PFSK-1 (cell line): ENCODE results near the gene SAMD4A.

Source experiments
- FOXP2 ChIP-seq: optimal IDR thresholded peaks from 2 replicates; pipeline ENCODE3; 2011; ENCODE audit warnings: borderline replicate concordance, control low read depth, inconsistent platforms; ENCODE audit not compliant: insufficient read depth; ENCODE audit errors: extremely low read length, extremely low read depth
- POLR2AphosphoS5 ChIP-seq: IDR thresholded peaks from 2 replicates; pipeline ENCODE4 v1.6.1; 2012; ENCODE audit warnings: low read depth, mild to moderate bottlenecking, control low read depth, low read length, moderate library complexity
- SIN3A ChIP-seq: IDR thresholded peaks from 2 replicates; pipeline ENCODE4 v1.6.1; 2012; ENCODE audit warnings: mild to moderate bottlenecking, low read length, moderate library complexity, borderline replicate concordance; ENCODE audit not compliant: insufficient read depth
- TAF1 ChIP-seq: IDR thresholded peaks from 2 replicates; pipeline ENCODE4 v1.6.1; 2012; ENCODE audit warnings: low read length, control low read depth, borderline replicate concordance; ENCODE audit not compliant: insufficient read depth
- TF ChIP-seq, protein P1 (sequence below), 2 experiments: IDR thresholded peaks; 2 replicates each; pipeline versions ENCODE4 v1.6.1 to v1.8.0; 2011 to 2012; ENCODE audit warnings: low read depth in 2 of 2, low read length in 2 of 2, control low read depth in 1 of 2, inconsistent platforms in 1 of 2, mild to moderate bottlenecking in 1 of 2, moderate library complexity in 1 of 2; ENCODE audit not compliant: insufficient read depth in 1 of 2

Gene SAMD4A

DNA sequence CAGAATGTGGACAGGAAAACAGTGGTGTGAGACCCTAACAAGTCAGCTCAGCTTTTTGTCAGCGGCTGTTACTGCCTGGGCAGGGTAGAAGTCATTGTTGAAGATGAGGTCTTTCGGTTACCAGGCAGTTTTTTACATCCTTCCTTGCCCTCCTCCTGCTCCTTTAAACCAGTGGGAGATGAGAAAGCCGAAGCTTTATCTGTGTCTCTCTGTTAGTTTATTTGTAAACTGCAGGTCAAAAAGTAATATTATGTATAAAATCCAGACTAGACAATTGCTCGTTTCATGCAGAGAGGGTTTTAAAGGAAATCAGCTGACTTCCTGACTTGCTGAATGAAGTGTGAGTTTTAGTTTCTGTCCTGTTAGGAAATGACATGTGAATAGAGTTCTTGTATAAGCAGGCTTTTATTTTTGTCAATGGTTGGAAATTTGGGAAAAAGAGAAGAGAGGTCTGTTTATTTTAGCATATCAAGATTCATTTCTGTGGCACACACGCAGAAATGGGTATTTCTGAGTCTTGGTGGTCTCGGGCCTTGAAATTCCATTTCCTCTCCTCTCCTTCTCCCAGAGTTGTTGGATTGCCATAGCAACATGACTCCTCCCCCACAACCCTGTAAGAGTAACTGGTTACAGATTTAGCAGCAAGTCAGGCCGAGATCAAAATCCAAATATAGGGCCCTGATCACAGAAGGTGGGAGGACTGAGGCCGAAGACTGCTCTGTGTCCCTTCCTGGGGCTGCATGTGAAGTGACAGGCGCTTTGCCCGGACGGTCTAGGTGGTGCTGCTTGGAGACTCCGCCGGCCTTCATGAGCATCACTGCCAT lies 60.8 kb downstream of the SAMD4A start:
- no peak for TF ChIP-seq FOXP2
- TF ChIP-seq POLR2AphosphoS5: no peak
- TF ChIP-seq, protein P1, sequence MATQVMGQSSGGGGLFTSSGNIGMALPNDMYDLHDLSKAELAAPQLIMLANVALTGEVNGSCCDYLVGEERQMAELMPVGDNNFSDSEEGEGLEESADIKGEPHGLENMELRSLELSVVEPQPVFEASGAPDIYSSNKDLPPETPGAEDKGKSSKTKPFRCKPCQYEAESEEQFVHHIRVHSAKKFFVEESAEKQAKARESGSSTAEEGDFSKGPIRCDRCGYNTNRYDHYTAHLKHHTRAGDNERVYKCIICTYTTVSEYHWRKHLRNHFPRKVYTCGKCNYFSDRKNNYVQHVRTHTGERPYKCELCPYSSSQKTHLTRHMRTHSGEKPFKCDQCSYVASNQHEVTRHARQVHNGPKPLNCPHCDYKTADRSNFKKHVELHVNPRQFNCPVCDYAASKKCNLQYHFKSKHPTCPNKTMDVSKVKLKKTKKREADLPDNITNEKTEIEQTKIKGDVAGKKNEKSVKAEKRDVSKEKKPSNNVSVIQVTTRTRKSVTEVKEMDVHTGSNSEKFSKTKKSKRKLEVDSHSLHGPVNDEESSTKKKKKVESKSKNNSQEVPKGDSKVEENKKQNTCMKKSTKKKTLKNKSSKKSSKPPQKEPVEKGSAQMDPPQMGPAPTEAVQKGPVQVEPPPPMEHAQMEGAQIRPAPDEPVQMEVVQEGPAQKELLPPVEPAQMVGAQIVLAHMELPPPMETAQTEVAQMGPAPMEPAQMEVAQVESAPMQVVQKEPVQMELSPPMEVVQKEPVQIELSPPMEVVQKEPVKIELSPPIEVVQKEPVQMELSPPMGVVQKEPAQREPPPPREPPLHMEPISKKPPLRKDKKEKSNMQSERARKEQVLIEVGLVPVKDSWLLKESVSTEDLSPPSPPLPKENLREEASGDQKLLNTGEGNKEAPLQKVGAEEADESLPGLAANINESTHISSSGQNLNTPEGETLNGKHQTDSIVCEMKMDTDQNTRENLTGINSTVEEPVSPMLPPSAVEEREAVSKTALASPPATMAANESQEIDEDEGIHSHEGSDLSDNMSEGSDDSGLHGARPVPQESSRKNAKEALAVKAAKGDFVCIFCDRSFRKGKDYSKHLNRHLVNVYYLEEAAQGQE (IDR thresholded peaks at IDR 0.05; ENCODE audit: insufficient read depth in 1 of 2, low read depth in 2 of 2, low read length in 2 of 2): no peak
- no peak for TF ChIP-seq SIN3A
- no peak for TF ChIP-seq TAF1

DNA sequence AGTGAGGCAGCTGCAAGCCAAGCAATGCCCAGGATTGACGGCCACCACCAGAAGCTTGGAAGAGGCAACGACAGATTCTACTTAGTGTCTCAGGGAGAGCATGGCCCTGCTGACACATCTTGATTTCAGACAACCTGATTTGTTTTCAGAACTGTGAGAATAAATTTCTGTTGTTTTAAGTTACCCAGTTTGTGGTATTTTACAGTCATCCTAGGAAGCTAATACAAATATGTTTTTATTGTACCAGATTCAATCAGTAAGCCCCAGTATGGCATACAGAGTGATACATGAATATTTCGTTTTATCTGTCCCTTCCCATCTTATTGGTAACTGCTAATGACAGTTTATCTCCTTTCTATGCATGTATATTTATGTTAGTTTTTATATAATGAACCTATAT lies 62.3 kb downstream of the SAMD4A start:
- TF ChIP-seq POLR2AphosphoS5 (no peak), TAF1 (no peak), FOXP2 (no peak), SIN3A (no peak)
- TF ChIP-seq, protein P1 (IDR thresholded peaks at IDR 0.05; ENCODE audit: insufficient read depth in 1 of 2, low read depth in 2 of 2, low read length in 2 of 2): no peak

DNA sequence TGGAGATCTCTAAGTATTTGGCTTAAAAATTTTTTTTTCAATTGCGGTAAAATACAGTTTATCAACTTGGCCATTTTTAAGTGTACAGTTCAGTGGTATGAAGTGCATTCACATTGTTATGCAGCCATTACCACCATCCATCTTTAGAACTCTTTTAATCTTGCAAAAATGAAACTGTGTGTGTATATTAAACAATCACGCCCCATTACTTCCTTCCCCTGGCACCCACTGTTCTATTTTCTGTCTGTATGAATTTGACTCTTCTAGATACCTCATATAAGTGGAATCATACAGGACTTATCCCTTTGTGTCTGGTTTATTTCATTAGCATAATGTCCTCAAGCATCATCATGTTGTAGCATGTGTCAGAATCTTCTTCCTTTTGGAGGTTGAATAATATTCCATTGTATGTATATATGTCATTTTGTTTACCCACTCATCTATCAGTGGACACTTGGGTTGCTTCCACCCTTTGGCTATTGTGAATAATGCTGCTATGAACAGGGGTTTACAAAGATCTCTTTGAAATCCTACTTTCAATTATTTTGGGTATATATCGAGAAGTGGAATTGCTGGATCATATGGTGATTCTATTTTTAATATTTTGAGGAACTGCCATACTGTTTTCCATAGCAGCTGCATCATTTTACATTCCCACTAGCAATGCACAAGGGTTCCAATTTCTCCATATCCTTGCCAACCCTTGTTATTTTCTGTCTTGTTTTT lies 62.9 kb downstream of the SAMD4A start:
- TF ChIP-seq FOXP2 (no peak), SIN3A (no peak), TAF1 (no peak), POLR2AphosphoS5 (no peak)
- TF ChIP-seq, protein P1 (IDR thresholded peaks at IDR 0.05; ENCODE audit: insufficient read depth in 1 of 2, low read depth in 2 of 2, low read length in 2 of 2): no peak

DNA sequence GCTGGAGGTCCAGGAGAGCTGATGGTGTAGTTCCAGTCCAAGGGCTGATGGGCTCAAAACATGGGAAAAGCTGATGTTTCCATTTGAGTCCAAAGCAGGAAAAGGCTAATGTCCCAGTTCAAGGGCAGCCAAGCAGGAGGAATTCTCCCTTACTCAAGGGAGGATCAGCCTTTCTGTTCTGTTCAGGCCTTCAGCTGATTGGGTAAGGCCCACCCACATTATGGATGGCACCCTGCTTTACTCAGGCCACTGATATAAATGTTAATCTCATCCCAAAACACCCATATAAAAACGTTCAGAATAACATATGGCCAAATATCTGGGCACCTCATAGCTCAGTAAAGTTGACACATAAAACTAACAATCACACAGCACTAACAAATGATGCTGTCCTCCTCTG lies 64.1 kb downstream of the SAMD4A start:
- TF ChIP-seq SIN3A (no peak), FOXP2 (no peak), POLR2AphosphoS5 (no peak)

DNA sequence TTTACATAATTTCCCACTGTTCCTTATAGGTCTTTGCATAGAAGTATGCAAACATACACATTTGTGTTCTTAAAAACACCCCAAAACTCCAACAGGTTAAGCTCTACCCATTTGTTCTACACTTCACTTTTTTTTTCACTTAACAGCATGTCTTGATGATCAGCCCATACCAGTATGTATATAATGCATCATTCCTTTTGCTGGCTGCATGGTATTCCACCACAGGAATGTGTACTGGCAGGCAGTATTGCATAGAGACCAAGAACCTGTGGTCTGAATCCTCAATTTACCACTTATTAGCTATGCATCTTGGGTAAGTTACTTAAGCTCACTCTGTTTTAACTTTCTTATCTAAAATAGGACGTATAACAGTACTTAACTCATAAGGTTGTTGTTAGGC lies 65.5 kb downstream of the SAMD4A start:
- TF ChIP-seq POLR2AphosphoS5 (no peak), TAF1 (no peak), FOXP2 (no peak)
- TF ChIP-seq, protein P1 (IDR thresholded peaks at IDR 0.05; ENCODE audit: insufficient read depth in 1 of 2, low read depth in 2 of 2, low read length in 2 of 2): no peak
